Measurements from ENCODE around the gene ZNF133.

DNA sequence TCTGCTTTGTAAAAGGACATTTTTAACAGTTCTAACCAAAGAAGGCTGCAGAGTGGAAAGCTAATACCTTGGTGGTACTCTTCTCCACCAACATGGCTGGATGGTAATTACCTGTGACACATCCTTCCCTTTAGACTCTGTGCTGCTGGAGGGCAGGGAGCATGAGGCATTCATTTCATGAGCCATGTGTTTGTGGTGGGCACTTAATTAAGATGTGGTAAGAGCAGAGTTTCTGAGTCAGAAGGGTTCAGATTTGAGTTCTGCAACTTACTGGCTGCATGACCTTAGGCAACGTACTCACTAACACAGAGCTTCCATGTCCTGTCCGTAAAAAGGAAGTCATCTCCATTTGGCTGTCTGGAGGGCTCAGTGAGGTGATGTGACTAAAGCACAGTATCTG lies 9.1 kb upstream of the ZNF133 start:
- TF ChIP-seq, protein P1, sequence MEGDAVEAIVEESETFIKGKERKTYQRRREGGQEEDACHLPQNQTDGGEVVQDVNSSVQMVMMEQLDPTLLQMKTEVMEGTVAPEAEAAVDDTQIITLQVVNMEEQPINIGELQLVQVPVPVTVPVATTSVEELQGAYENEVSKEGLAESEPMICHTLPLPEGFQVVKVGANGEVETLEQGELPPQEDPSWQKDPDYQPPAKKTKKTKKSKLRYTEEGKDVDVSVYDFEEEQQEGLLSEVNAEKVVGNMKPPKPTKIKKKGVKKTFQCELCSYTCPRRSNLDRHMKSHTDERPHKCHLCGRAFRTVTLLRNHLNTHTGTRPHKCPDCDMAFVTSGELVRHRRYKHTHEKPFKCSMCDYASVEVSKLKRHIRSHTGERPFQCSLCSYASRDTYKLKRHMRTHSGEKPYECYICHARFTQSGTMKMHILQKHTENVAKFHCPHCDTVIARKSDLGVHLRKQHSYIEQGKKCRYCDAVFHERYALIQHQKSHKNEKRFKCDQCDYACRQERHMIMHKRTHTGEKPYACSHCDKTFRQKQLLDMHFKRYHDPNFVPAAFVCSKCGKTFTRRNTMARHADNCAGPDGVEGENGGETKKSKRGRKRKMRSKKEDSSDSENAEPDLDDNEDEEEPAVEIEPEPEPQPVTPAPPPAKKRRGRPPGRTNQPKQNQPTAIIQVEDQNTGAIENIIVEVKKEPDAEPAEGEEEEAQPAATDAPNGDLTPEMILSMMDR (IDR thresholded peaks at IDR 0.05), result no peak
- no peak for TF ChIP-seq SIN3A (IDR thresholded peaks at IDR 0.05; ENCODE audit: borderline replicate concordance, insufficient read depth, low read depth, low read length)

Measured in Panc1 (cell line).